ENCODE results near the gene SF3B5. TPM values are rescaled to one million over a fixed set of nuclear protein-coding genes. Genes with fewer than 3 reads are reported as not detected.

The SF3B5 gene
- total and polyA plus RNA-seq, 8 donors: 41.3 to 246 (median 177) TPM

DNA sequence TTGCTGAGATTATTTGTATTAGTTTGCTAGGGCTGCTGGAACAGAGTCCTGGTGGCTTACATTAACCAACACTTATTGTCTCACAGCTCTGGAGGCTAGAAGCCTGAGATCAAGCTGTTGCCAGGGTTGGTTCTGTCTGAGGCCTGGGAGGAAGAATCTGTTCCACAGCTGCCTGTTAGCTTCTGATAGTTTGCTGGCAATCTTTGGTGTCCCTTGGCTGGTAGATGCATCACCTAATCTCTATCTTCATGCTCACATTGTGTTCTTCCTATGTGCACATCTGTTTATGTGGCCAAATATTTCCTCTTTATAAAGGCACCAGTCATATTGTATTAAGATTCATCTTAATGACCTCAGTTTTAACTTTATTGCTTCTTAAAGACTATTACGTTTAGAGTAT lies 19.5 kb downstream of the SF3B5 start:
- Histone ChIP-seq H3K27me3 (no peaks in the 10 kb centered on the region), H3K4me3 (no peak overlapping the region), H3K9me3 (no peaks in the 10 kb centered on the region), H3K27ac (no peak overlapping the region), H3K4me1 (no peaks in the 10 kb centered on the region), H3K36me3 (no peaks in the 10 kb centered on the region)
- intact Hi-C loops (cut with DNase I; ENCODE audit: low total_unique reads): no loop called here
- DNase-seq: no peak
- TF ChIP-seq, protein P1, sequence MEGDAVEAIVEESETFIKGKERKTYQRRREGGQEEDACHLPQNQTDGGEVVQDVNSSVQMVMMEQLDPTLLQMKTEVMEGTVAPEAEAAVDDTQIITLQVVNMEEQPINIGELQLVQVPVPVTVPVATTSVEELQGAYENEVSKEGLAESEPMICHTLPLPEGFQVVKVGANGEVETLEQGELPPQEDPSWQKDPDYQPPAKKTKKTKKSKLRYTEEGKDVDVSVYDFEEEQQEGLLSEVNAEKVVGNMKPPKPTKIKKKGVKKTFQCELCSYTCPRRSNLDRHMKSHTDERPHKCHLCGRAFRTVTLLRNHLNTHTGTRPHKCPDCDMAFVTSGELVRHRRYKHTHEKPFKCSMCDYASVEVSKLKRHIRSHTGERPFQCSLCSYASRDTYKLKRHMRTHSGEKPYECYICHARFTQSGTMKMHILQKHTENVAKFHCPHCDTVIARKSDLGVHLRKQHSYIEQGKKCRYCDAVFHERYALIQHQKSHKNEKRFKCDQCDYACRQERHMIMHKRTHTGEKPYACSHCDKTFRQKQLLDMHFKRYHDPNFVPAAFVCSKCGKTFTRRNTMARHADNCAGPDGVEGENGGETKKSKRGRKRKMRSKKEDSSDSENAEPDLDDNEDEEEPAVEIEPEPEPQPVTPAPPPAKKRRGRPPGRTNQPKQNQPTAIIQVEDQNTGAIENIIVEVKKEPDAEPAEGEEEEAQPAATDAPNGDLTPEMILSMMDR (IDR thresholded peaks at IDR 0.05): no peak
- TF ChIP-seq EP300 (IDR thresholded peaks at IDR 0.05): no peak
- TF ChIP-seq POLR2AphosphoS5 (IDR thresholded peaks at IDR 0.05): no peak
- TF ChIP-seq POLR2A (IDR thresholded peaks at IDR 0.05): no peak
- WGBS, 5 donors: 88 to 100% (median 93%) methylated on average over 1 of the region's 1 CpG

DNA sequence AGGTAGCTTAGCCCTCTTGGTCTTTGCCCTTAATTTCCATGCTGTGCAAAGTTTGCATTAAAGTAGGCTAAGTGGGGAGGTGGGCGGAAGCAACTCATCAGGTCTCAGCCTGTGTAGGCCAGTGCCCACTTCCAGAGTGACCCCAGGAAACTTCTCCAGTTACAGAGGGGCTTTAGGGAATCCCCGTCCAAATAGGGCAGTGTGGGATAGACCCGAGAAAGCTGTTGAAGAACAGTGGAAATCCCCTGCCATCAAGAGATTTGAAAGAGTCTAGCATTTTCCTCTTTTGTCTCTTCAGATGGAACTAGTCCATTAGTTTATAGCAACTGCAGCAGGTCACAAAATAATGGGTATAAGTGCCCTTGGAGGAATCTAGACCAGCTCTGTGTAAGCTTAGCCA lies 20.2 kb downstream of the SF3B5 start:
- intact Hi-C loops (cut with DNase I; ENCODE audit: low total_unique reads): no loop called here
- no peaks in the 10 kb centered on the region for H3K27me3 ChIP-seq
- H3K36me3 ChIP-seq: no peaks in the 10 kb centered on the region
- H3K9me3 ChIP-seq: no peaks in the 10 kb centered on the region
- DNase-seq: no peak
- TF ChIP-seq, protein P1 (IDR thresholded peaks at IDR 0.05): no peak
- no peak overlapping the region for H3K27ac ChIP-seq
- H3K4me3 ChIP-seq: no peak overlapping the region
- no peaks in the 10 kb centered on the region for H3K4me1 ChIP-seq
- WGBS, 5 donors: 83 to 91% (median 85%) methylated on average over 3 of the region's 3 CpGs

DNA sequence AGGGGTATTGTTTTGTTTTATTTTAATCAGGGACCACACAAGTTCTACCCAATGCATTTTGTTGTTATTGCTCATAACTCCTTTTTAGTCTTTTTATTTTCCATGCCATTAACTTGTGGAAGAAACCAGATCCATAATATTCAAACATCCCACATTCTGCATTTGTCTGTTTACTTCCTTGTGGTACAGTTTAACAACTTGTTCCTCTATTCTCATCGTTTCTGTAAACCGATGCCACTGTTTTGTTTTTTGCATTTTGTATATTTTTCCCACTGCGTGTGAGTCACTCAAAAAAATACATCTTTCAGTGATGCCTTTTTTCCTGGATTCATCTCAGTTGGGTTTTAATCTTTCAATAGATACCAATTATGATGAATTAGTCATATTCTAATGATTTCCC lies 22.3 kb downstream of the SF3B5 start:
- Histone ChIP-seq H3K4me1 (no peaks in the 10 kb centered on the region), H3K4me3 (no peak overlapping the region), H3K27ac (no peak overlapping the region), H3K9me3 (no peaks in the 10 kb centered on the region), H3K36me3 (no peaks in the 10 kb centered on the region), H3K27me3 (peaks cover 0 to 4% (median 0%) of the 10 kb centered on the region in 3 donors)
- TF ChIP-seq, protein P1 (IDR thresholded peaks at IDR 0.05): no peak
- no peak for TF ChIP-seq POLR2AphosphoS5 (IDR thresholded peaks at IDR 0.05)
- no peak for TF ChIP-seq POLR2A (IDR thresholded peaks at IDR 0.05)
- TF ChIP-seq EP300 (IDR thresholded peaks at IDR 0.05): no peak
- 67 to 86% (median 84%) methylated on average over 3 of the region's 3 CpGs for WGBS, 5 donors
- intact Hi-C loops (cut with DNase I; ENCODE audit: low total_unique reads): no loop called here
- no peak for DNase-seq

DNA sequence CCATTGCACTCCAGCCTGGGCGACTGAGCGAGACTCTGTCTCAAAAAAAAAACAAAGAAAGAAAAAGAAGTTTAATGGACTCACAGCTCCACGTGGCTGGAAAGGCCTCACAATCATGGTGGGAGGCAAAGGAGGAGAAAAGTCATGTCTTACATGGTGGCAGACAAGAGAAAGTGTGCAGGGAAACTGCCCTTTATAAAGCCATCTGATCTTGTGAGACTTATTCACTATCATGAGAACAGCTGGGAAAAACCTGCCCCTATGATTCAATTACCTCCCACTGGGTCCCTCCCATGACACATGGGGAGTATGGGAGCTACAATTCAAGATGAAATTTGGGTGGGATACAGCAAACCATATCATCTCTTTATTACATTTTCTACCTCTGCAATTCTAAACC lies 25.9 kb downstream of the SF3B5 start:
- TF ChIP-seq POLR2AphosphoS5 (IDR thresholded peaks at IDR 0.05): no peak
- TF ChIP-seq, protein P1 (IDR thresholded peaks at IDR 0.05): no peak
- no peak for TF ChIP-seq POLR2A (IDR thresholded peaks at IDR 0.05)
- TF ChIP-seq EP300 (IDR thresholded peaks at IDR 0.05): no peak
- Histone ChIP-seq H3K27ac (no peak overlapping the region), H3K4me3 (no peak overlapping the region), H3K9me3 (no peaks in the 10 kb centered on the region), H3K27me3 (peaks cover 0 to 34% (median 0%) of the 10 kb centered on the region in 3 donors), H3K4me1 (peaks cover 0 to 10% (median 8%) of the 10 kb centered on the region in 4 donors), H3K36me3 (no peaks in the 10 kb centered on the region)
- DNase-seq: no peak
- intact Hi-C loops (cut with DNase I; ENCODE audit: low total_unique reads): no loop called here
- WGBS, 5 donors: 71 to 88% (median 74%) methylated on average over 3 of the region's 3 CpGs
